ENCODE results near the gene SMC3. TPM values are rescaled to one million over a fixed set of nuclear protein-coding genes. Genes with fewer than 3 reads are reported as not detected.

SMC3 gene
- total RNA-seq, 3 donors from 2014 or later: 64.7 to 68.3 (median 66.8) TPM

DNA sequence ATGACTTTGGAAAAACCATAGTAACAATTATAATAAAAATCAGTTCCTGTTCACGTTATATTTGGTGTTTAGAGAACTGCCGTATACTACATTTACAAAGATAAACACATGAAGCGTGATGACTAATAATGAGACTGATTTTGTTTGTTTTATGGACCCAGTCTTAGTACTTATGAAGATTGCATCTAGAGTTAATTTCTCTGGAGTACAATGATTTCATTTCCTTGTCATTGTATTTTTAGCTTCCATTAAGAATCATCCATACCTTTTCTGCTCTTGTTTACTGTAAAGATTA, 79.6 kb downstream of the SMC3 start:
- H3K4me3 Mint-ChIP-seq: no peak overlapping the region

DNA sequence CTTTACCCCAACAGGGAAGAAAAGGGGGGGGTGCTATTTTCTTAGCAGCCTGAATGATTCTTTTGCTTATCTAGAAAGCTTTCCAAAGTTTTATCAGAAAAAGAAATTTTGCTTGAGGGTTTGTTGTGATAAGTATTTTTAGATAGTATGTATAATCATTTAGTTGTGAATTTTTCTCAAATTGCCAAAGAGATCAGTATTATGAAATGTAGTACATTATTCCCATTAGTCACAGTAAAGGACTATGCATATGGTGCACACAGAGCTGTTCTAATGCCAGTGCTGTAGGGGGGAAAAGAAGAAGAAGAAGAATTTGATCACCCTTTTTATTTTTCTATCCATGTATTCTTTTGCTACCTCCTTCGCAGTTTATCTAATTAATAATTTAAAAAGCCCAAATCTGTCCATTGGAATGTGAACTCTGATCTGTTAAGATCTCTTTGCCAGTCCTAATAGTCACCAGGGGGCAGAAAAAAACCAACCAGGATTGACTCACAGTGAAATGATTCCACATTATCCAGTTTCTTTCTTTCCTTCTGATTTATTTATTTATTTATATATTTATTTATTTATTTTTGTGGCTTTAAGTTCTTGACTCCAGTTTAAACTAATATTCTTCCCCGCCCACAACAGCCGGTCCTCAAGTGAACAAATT, 81.3 kb downstream of the SMC3 start:
- Mint-ChIP-seq H3K36me3 (ENCODE audit: insufficient read depth) (no peaks in the 10 kb centered on the region), H3K4me3 (no peak overlapping the region), H3K27me3 (ENCODE audit: low read depth) (peaks cover 59% of the 10 kb centered on the region), H3K9me3 (no peaks in the 10 kb centered on the region), H3K4me1 (ENCODE audit: low read depth) (peaks cover 11% of the 10 kb centered on the region)
- ATAC-seq (no peak), DNase-seq (no peak)

More for the DNA sequence above, 79.6 kb downstream of the SMC3 start:
- Mint-ChIP-seq H3K4me1 (ENCODE audit: low read depth) (peaks cover 23% of the 10 kb centered on the region), H3K36me3 (ENCODE audit: insufficient read depth) (no peaks in the 10 kb centered on the region), H3K27me3 (ENCODE audit: low read depth) (peaks cover 67% of the 10 kb centered on the region), H3K9me3 (no peaks in the 10 kb centered on the region)
- no peak for ATAC-seq
- no peak for DNase-seq

DNA sequence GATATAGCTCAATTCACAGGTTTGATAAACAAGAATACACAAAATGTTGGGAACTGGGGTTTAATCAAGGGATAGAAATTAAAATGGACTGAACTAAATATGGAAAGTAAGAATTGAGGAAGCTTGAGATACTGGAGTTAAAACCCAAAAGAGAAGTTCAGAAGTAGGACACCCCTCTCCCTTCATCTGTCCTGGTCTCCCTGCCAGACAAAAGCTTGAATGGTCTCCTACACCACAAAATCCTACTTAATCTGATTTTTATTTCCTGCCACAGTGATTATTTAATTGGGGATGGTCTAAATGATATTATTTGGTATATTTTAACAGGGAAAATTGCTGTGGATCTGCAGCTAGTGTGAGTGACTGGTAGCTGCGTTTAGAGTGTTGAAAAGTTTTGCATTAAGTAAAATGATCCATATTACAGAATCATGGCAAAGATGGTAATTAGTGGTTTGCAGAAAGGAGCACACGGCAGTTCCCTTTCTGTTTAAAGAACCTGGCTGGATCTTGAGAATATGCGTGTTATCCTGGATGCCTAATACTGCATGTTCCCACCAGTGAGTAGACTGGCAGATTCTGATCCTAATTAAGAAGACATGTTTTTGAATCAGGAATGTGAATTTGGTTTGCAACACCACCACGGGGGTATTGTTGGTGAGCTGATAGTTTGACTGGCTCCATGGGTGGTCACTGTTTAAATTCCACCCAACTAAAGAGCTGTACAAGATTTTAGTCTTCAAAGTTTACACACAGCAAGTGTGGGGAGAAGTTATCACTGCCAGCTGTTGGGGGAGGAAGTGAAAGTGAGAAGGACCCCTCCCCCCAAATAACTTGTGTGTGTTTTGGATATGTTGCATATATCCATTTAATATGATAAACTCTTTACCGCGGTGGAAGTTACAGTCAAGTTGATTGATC, 82.1 kb downstream of the SMC3 start:
- H3K27me3 Mint-ChIP-seq (ENCODE audit: low read depth): peaks cover 60% of the 10 kb centered on the region
- ATAC-seq (no peak), DNase-seq (no peak)

DNA sequence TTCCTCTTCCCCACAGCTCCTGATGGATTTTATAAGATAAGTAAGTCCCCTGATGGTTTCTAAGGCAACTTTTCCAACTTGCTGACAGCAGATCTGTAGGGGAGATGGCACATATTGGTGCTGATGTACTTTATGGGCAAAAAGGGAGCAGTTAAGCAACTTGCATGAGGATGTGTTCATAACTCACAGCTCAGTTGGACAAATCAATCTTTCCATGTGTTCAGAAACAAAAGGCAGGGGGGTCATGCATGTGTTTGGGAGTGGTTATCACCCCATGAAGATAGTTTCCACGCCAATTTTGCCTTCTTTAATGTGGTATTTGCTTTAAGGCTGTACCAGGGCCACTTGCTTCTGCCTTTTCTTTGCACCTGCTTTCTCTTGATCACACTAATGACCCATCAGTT, 82.8 kb downstream of the SMC3 start:
- no peak for ATAC-seq
- peaks cover 8% of the 10 kb centered on the region for H3K4me1 Mint-ChIP-seq (ENCODE audit: low read depth)
- H3K4me3 Mint-ChIP-seq: no peak overlapping the region
- no peak for DNase-seq
- H3K9me3 Mint-ChIP-seq: no peaks in the 10 kb centered on the region
- H3K36me3 Mint-ChIP-seq (ENCODE audit: insufficient read depth): no peaks in the 10 kb centered on the region
- peaks cover 55% of the 10 kb centered on the region for H3K27me3 Mint-ChIP-seq (ENCODE audit: low read depth)

More for the DNA sequence above, 82.1 kb downstream of the SMC3 start:
- Mint-ChIP-seq H3K36me3 (ENCODE audit: insufficient read depth) (no peaks in the 10 kb centered on the region), H3K9me3 (no peaks in the 10 kb centered on the region), H3K4me1 (ENCODE audit: low read depth) (peaks cover 11% of the 10 kb centered on the region), H3K4me3 (no peak overlapping the region)

DNA sequence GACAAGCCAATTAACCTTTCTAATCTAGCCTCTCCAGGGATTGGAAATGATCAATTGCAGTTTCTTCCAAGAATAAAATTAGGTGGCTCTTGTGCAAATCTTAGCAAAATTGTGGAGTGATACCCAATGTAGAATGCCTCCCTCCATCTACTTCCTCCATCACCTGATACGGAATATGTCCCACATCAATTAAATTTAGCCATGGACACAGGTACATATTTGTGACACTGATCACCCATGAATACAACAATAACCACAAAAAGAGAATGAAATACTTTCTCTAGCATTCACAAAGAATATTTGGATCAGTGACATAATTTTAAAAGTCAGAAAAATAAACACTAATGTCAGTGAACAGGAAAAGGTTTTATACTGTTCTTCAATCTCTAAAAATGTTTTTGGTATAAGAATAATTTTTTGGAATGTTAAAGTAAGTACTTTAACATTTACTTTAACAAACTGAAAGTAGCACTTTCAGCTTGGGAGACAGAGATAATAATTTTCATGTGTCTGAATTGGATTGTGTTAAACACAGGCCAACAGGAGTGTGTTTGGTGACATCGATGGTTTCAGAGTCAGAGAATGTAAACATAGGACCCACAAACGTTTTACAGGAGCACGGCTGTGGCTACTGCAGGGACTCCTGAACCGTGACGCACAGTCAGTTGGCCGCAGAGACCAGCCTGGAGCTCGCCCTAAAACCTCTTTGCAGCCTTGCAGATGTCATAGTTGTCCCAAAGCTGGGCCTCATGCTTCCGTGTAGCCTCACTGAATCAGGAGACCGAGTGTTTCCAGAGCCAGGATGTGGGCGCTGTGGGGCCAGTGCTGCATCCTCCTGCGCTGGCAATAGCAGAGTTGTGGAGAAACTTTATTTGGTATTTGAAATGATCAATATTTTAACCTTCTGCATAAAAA, 83.8 kb downstream of the SMC3 start:
- Mint-ChIP-seq H3K4me1 (ENCODE audit: low read depth) (peaks cover 8% of the 10 kb centered on the region), H3K36me3 (ENCODE audit: insufficient read depth) (no peaks in the 10 kb centered on the region), H3K27me3 (ENCODE audit: low read depth) (peaks cover 51% of the 10 kb centered on the region), H3K9me3 (no peaks in the 10 kb centered on the region), H3K4me3 (no peak overlapping the region)
- DNase-seq (no peak), ATAC-seq (no peak)

DNA sequence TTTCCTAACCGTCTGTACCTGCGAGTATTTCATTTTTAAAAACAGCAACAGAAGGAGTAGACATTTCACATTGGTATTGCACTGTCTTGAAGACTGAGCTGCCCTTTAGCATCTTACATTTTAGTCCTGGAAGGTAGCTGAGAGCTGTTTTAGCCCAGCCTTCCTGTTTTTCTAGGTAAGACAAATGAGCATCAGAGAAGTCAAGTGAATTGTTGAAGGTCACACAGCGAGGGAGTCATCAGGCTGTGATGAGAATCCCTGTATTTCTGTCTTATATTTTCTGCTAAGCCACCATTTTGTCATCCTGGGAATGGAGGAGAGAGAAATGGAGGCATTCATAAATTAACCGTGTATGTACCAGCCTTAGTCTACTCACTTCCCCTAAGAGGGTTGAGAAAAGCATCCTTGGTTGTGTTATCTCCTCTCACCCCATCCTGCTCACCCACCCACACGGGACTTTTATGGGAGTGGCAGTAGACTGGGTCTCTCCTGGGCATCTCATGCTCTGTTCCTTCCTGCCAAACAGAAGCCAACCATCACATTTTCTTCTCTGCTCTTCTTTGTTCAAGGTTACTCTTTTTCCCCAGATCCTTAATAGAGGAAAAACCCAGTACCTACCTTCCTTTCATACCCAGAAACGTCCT, 85.1 kb downstream of the SMC3 start:
- ATAC-seq (no peak), DNase-seq (no peak)
- Mint-ChIP-seq H3K27me3 (ENCODE audit: low read depth) (peaks cover 46% of the 10 kb centered on the region), H3K4me3 (no peak overlapping the region), H3K4me1 (ENCODE audit: low read depth) (peaks cover 8% of the 10 kb centered on the region), H3K9me3 (no peaks in the 10 kb centered on the region), H3K36me3 (ENCODE audit: insufficient read depth) (no peaks in the 10 kb centered on the region)

Other genes starting within 250 kb of the SMC3 start
- 10 to 100 TPM; 33.5 to 57.1 (median 56.5) TPM for gene DUSP5, start 69.8 kb upstream of the SMC3 start, total RNA-seq
- gene RBM20, start 76.6 kb downstream of the SMC3 start, total RNA-seq: under 1 TPM in 1 of 3 donors, not detected in 2; 0.03 TPM

All from activated T-cell treated with anti-CD3 and anti-CD28 coated beads, Interleukin-2, amount 50 U/mL, for 4 hours (primary cell).